ENCODE data around the gene COQ8B.

COQ8B gene

DNA sequence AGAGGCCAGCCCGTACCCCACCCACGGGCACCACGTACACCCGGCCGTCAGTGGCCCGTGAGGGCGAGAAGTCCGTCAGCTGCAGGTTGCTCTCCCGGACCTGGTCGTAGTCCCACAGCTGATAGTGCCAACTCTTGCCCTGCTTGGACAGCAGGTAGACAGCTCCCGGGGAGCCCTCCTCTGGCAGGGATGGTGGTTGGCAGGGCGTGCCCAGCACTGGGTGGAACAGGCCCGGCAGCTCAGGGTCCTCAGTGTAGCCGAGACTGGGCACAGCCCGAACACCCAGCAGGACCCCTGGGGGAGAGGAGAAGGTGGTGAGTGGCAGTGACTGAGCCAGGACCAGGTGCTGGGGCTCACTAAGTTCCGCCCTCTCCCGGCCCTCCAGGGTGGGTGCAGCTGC, 25.8 kb upstream of the COQ8B start:
- TF ChIP-seq, protein P1, sequence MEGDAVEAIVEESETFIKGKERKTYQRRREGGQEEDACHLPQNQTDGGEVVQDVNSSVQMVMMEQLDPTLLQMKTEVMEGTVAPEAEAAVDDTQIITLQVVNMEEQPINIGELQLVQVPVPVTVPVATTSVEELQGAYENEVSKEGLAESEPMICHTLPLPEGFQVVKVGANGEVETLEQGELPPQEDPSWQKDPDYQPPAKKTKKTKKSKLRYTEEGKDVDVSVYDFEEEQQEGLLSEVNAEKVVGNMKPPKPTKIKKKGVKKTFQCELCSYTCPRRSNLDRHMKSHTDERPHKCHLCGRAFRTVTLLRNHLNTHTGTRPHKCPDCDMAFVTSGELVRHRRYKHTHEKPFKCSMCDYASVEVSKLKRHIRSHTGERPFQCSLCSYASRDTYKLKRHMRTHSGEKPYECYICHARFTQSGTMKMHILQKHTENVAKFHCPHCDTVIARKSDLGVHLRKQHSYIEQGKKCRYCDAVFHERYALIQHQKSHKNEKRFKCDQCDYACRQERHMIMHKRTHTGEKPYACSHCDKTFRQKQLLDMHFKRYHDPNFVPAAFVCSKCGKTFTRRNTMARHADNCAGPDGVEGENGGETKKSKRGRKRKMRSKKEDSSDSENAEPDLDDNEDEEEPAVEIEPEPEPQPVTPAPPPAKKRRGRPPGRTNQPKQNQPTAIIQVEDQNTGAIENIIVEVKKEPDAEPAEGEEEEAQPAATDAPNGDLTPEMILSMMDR (conservative IDR thresholded peaks at IDR 0.05; ENCODE audit: low read depth, low read length), result no peak
- DNase-seq (ENCODE audit: low read depth), result no peak
- H3K4me3 ChIP-seq (ENCODE audit: low read length), result no peak overlapping the region

DNA sequence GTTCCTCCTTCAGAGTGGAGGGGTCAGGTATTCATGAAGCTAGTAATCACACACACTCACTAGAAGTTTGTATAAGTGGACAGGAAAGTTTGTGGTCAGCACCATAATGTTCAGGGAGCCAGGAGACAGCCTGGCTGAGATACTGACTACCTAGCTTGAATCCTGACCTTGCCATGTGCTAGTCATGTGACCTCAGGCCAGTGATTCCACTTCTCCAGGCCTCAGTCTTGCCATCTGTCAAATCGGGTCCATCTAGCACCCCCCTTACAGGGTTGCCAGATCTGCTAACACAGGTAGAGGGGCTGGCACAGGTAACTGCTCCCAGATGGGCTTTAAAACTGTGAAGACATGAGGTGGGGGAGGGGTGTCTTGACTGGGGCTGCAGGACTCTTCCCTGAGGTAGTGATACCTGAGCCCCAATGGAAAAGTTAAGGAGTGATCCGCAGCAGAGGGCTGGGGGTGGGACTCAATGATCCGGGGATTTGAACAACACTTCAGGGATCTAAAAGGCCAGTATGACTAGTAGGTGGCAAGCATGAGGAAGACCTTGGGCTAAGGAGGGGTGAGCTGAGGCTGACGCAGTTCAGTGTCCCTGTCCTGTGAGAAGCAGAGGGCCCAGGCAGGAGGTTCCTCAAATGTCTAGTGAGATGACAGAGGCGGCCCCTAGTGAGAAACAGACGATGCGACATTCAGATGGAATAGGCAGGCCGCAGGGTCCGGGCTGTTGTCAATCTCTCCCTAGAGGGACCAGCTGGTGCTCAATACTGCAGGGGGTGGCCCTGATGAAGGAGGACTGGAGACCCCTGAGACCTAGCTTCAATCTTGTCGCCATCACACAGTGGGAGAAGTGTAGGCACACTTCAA, 25.1 kb upstream of the COQ8B start:
- H3K4me3 ChIP-seq (ENCODE audit: low read length), result no peak overlapping the region
- no peak for DNase-seq (ENCODE audit: low read depth)
- TF ChIP-seq, protein P1 (conservative IDR thresholded peaks at IDR 0.05; ENCODE audit: low read depth, low read length), result no peak

DNA sequence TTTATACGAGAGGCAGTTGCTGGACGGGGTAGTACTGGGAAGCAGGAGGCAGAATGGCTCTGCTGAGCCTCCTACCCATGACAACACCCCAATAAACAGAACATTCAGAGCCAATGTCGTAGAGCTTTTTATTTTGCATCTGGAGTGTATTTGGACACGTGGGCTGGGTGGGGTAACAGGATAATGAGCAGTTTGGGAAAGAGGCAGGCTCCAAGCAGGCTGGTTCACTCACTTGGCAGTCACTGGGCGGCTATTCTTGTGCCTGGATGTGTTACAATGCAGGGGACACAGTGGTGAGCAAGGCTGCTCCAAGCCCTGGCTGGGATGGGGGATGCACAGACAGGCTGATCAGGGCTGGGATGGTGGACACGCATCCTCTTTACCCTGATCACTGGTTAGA, 24.1 kb upstream of the COQ8B start:
- DNase-seq (ENCODE audit: low read depth), result no peak
- TF ChIP-seq, protein P1 (conservative IDR thresholded peaks at IDR 0.05; ENCODE audit: low read depth, low read length), result no peak
- no peak overlapping the region for H3K4me3 ChIP-seq (ENCODE audit: low read length)

DNA sequence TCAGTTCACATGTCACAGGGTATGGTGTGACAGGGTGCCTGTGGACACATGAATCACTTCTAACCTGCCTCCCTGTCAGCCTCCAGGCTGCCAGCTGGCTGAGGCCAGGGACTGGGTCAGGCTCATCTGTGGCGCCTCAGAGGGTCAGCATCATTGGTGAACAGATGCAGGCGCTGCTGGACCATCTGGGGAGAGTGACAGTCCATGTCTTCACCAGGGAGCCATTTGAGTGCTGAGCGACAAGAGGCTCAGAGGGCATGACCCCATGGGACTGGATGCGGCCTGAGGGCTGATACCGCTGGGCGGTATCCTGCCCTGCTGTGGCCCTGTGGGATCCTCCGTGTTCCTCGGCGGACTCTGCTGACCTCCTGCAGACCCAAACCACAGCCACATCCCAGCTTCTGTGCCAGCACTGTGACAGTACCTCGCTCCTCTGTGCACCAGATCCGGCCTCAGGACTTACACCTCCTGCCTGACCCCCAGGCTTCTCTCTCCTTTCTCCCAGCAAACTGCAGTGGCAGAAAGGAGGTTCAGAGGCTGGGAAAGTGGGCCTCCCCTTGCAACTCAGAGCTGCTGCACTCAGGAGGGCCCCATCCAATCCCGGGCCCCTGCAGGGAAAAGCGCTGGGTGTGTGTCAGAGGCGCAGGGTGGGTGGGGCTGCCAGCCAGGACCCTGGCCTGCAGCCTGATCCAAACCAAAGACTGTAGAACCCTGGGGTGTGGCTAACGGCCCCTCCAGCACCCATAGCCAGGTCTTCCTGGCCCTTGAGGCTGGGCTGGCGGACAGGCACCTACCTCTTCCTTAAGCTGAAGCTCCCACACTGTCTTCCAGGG, 23.4 kb upstream of the COQ8B start:
- TF ChIP-seq, protein P1 (conservative IDR thresholded peaks at IDR 0.05; ENCODE audit: low read depth, low read length), result no peak
- no peak overlapping the region for H3K4me3 ChIP-seq (ENCODE audit: low read length)
- no peak for DNase-seq (ENCODE audit: low read depth)

DNA sequence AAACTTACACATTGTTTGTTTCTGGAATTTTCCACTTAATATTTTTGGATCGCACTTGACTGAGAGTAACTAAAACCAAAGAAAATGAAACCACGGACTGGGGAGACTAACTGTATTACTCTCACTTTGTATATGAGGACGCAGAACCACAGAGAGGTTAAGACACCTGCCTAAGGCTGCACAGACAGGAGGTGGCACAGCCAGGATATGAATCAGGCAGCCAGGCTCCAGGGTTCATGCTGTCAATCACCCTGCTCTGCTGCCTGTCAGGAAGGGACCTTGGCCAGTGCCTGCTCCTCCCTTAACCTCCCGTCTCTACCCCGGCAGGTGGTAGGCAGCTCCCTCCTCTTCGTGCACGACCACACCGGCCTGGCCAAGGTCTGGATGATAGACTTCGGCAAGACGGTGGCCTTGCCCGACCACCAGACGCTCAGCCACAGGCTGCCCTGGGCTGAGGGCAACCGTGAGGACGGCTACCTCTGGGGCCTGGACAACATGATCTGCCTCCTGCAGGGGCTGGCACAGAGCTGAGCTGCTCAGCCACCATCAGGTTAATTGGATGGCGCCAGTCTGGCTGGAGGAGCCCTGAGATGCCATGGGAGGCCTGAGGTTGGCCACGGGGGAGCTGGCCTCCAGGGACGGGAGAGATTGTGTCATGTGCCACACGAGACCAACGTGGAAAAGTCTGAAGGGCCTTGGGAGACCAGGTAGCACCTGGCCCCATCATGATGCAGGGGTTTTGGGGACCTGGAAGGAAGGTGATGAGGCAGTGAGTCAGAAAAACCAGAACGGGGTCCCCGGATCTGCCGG, 22.5 kb upstream of the COQ8B start:
- TF ChIP-seq, protein P1 (conservative IDR thresholded peaks at IDR 0.05; ENCODE audit: low read depth, low read length), result no peak
- DNase-seq (ENCODE audit: low read depth), result no peak
- H3K4me3 ChIP-seq (ENCODE audit: low read length), result no peak overlapping the region

DNA sequence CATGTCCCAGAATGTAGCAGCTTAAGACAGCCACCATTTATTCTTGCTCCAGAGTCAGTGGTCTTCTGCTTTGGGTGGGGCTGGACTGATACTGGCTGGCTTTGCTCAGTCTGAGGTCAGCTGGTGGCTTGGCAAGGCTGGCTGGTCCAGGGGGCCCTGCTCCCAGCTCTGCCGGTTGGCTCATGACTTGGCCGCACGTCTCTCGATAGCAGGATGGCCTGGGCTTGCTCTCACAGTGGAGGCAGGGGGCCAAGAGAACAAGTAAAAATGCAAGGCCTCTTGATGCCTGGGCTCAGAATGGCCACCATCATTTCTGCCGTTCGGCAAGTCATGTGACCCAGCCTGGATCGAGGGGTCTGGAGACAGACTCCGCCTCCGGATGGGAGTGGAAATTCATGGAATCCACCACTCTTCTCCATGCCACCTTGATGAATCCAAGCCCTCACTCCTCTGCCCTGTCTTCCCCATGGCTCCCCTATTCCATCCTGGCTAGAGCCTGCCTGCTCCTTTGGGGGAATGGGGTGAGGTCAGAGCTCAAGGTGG, 20.5 kb upstream of the COQ8B start:
- no peak overlapping the region for H3K4me3 ChIP-seq (ENCODE audit: low read length)
- TF ChIP-seq, protein P1 (conservative IDR thresholded peaks at IDR 0.05; ENCODE audit: low read depth, low read length), result no peak
- no peak for DNase-seq (ENCODE audit: low read depth)

All from retinal pigment epithelial cell (primary cell).